Right ventricle myocardium superior (tissue), 1 donor: ENCODE data around the gene UBLCP1. TPM values are rescaled to one million over a fixed set of nuclear protein-coding genes. Genes with fewer than 3 reads are reported as not detected.

Experiments used
- ATAC-seq: fragments of 200-7000 bp; cut with Tn5 transposase; one replicate; pipeline ENCODE4 v1.9.1; 2020; ENCODE audit warnings: mild to moderate bottlenecking; ENCODE audit not compliant: poor library complexity
- DNase-seq: peaks from one replicate; pipeline ENCODE4 v3.0.0-alpha.2; 2020
- intact Hi-C: fragments of 100-400 bp; cut with DNase I; formaldehyde crosslinking; loops from one replicate; pipeline ENCODE4 v1.11.2; 2022
- total RNA-seq: library from RNA; stranded (reverse); fragmentation: NEBNext Ultra II Directional; extraction: Animal tissue kit (Norgen Biotek cat#: 25700); gene quantifications from one replicate; pipeline ENCODE4 v1.2.1, GENCODE V29; 2021
- donor health status: DM: no; HTN: yes; CAD: no; lungs with severe emphysema.

The UBLCP1 gene
- total RNA-seq, 1 donor from 2014 or later, result 13.3 TPM

GRCh38 chr5:159331093-159331973, 68.2 kb downstream of the UBLCP1 start:
- DNase-seq (peak; percentile 85), ATAC-seq (peak; percentile 92)
- intact Hi-C loops, result no loop called here

- DNase-seq (no peak), ATAC-seq (no peak)
- intact Hi-C loops, result no loop called here
These were observed 69.9 kb downstream of the UBLCP1 start for GRCh38 chr5:159332800-159333544.

- intact Hi-C loops, result no loop called here
- ATAC-seq (no peak), DNase-seq (no peak)
These were observed 70.4 kb downstream of the UBLCP1 start for GRCh38 chr5:159333545-159333925.

Other genes with a start within 250 kb of the UBLCP1 start
- gene EBF1, start 163.4 kb upstream of the UBLCP1 start, total RNA-seq, result 15.6 TPM
- 20.7 TPM for gene RNF145, start 53.7 kb upstream of the UBLCP1 start, total RNA-seq
- not detected for gene IL12B, start 67.2 kb downstream of the UBLCP1 start, total RNA-seq